ENCODE data around the gene SNED1. TPM values are rescaled to one million over a fixed set of nuclear protein-coding genes. Genes with fewer than 3 reads are reported as not detected.
"Not testable (repeated sequence)": the region's sequence is repeated elsewhere in the genome, so short reads cannot be mapped to it uniquely, and the experiment has no call there.

Gene SNED1
- total RNA-seq, 4 donors from 2014 or later: 9.0 to 18.4 (median 17.1) TPM

DNA sequence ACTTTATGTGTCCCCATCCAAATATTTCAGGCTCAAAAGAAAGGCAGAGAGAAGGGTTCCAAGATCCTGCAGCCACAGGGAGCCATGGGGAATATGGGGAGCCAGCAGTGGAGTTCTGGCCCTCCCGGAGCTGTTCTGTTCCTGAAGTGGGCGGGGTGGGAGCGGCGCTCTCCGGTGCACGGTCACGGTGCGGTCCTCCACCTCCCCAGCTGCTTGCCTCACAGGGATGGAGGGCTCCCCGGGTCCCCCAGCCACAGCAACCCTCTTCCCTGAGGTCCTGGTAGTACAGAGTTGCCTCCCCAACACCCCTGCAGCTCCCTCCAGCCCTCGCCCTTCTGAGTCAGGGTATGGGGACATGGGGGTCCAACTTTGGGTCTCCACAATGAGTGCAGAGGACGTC is 26.2 kb upstream of the SNED1 start:
- TF ChIP-seq, protein P1, sequence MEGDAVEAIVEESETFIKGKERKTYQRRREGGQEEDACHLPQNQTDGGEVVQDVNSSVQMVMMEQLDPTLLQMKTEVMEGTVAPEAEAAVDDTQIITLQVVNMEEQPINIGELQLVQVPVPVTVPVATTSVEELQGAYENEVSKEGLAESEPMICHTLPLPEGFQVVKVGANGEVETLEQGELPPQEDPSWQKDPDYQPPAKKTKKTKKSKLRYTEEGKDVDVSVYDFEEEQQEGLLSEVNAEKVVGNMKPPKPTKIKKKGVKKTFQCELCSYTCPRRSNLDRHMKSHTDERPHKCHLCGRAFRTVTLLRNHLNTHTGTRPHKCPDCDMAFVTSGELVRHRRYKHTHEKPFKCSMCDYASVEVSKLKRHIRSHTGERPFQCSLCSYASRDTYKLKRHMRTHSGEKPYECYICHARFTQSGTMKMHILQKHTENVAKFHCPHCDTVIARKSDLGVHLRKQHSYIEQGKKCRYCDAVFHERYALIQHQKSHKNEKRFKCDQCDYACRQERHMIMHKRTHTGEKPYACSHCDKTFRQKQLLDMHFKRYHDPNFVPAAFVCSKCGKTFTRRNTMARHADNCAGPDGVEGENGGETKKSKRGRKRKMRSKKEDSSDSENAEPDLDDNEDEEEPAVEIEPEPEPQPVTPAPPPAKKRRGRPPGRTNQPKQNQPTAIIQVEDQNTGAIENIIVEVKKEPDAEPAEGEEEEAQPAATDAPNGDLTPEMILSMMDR (IDR thresholded peaks at IDR 0.05): no peak
- TF ChIP-seq POLR2A (IDR thresholded peaks at IDR 0.05): no peak
- intact Hi-C loops (cut with DNase I; ENCODE audit: low total_unique reads): no loop called here
- no peak overlapping the region for H3K4me3 ChIP-seq (ENCODE audit: low read depth, poor library complexity, severe bottlenecking)
- WGBS, 2 donors: 38 to 62% methylated on average over 11 of the region's 11 CpGs
- DNase-seq (ENCODE audit: low spot score in 2 of 2): no peak

DNA sequence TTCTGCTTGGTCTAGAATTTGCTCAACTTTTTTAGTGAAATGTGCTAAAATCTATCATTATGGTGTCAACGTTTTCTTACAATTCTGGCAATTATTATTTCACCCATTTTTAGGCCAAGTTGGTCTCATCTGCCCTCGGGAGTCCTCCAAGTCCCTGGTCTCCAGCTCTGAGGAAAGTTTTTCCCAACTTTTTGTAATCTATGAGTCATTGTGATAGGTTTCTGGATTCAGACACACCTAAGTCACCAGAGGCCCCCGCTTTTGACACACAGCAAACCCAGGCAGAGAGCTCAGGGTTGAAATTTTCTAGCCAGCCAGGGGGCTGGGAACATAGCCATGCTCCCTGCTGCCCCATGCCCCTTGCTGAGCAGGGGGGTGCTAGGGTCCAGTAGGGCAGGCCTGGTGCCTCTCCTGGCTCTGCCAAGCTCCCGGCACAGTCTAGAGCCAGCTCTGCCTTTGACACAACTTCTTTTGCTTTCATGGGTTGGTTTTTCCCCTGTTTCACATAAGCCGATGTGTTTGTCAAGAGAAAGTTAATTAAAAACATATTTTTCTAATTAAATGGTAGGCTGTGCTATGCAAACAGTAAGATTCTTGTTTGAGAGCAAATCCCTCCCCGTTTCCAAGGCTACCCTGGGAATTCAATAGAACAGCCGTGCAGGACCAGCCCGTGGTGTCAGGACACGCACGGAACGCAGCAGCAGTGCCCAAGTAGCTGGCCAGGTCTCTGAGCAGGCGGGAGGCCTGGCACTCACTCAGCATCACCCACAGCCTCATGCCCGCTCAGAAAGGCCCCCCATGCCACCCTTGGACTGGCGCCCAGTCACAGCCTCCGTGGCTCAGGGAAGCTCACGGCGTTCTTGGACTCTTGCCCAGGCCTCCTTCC is 25.5 kb upstream of the SNED1 start:
- 23 to 29% methylated on average over 17 of the region's 17 CpGs for WGBS, 2 donors
- intact Hi-C loops (cut with DNase I; ENCODE audit: low total_unique reads): no loop called here
- TF ChIP-seq, protein P1 (IDR thresholded peaks at IDR 0.05): no peak
- TF ChIP-seq POLR2A (IDR thresholded peaks at IDR 0.05): no peak
- DNase-seq (ENCODE audit: low spot score in 2 of 2): no peak
- H3K4me3 ChIP-seq (ENCODE audit: low read depth, poor library complexity, severe bottlenecking): no peak overlapping the region

DNA sequence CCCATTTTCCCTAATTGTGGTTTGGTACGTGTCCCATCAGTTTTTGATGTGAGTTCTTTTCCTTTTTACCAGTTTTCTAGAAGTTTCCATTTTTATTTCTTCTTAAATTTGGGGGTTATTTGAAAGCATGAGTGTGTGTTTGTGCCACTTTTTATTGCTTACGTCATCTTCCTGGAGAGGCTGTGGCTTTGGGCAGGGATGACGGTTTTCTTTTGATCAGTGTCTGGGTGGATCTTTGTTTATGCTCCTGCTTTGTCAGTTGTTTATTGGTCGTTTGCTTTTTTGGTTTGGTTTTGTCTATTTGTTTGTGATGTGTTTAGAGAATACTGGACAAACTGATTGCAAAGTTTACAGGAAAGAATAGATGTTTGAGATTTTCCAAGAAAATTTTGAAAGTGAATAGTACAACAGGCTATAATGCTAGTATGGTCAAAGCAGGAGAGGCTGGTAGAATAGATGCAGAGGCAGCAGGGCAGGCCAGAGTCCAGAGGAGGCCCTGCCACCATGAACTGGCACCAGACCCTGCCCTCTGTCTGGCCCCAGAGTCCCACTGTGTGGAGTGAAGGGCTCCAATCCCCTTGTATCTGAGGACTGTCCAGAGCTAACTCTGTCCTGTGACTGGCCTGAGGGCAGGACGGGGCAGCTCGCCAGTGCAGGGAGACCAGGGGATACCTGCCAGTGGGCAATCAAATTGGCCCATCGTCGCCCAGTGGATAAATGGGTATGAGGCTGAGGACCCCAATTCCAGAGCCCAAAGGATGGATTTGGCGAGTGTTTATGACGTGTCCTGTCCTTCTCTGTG is 23.4 kb upstream of the SNED1 start:
- WGBS, 2 donors: 53 to 61% methylated on average over 8 to 10 of the region's 10 CpGs
- intact Hi-C loops (cut with DNase I; ENCODE audit: low total_unique reads): no loop called here

DNA sequence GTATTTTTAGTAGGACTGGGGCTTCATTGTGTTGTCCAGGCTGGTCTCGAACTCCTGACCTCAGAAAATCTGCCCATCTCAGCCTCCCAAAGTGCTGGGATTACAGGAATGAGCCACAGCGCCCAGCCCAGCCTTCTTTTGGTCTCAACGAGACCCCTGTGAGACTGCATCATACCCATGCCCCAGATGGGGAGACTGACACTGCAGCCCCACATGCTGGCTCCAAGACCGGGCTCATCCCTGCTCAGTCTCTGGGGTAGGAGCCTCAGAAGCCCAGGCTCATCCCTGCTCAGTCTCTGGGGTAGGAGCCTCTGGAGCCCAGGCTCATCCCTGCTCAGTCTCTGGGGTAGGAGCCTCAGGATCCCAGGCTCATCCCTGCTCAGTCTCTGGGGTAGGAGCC is 22.5 kb upstream of the SNED1 start:
- WGBS, 2 donors: 87 to 88% methylated on average over 4 of the region's 4 CpGs

More for the DNA sequence above, 23.4 kb upstream of the SNED1 start:
- TF ChIP-seq, protein P1 (IDR thresholded peaks at IDR 0.05): no peak
- TF ChIP-seq POLR2A (IDR thresholded peaks at IDR 0.05): no peak
- no peak overlapping the region for H3K4me3 ChIP-seq (ENCODE audit: low read depth, poor library complexity, severe bottlenecking)
- DNase-seq (ENCODE audit: low spot score in 2 of 2): no peak

GRCh38 chr2:240981280-240981679 is 17.1 kb upstream of the SNED1 start:
- no peak overlapping the region for H3K4me3 ChIP-seq (ENCODE audit: low read depth, poor library complexity, severe bottlenecking)
- intact Hi-C loops (cut with DNase I; ENCODE audit: low total_unique reads): no loop called here
- WGBS, 2 donors: 41 to 44% methylated on average over 4 of the region's 4 CpGs
- DNase-seq (ENCODE audit: low spot score in 2 of 2): peak in 1 of 2 donors; percentile 50
- no peak for TF ChIP-seq POLR2A (IDR thresholded peaks at IDR 0.05)
- TF ChIP-seq, protein P1 (IDR thresholded peaks at IDR 0.05): no peak

More for the DNA sequence above, 22.5 kb upstream of the SNED1 start:
- intact Hi-C loops (cut with DNase I; ENCODE audit: low total_unique reads); H3K4me3 ChIP-seq (ENCODE audit: low read depth, poor library complexity, severe bottlenecking); DNase-seq (ENCODE audit: low spot score in 2 of 2): not testable (repeated sequence)

Data from lower leg skin (tissue), 4 donors.